GM19463 (cell line): Measurements from ENCODE around the gene IFNLR1.

Experiments used
- ATAC-seq: cut with Tn5 transposase; IDR thresholded peaks from one replicate; pipeline ENCODE4 v1.9.1; 2021; ENCODE audit warnings: mild to moderate bottlenecking, moderate library complexity; ENCODE audit not compliant: unreplicated experiment

The IFNLR1 gene

DNA sequence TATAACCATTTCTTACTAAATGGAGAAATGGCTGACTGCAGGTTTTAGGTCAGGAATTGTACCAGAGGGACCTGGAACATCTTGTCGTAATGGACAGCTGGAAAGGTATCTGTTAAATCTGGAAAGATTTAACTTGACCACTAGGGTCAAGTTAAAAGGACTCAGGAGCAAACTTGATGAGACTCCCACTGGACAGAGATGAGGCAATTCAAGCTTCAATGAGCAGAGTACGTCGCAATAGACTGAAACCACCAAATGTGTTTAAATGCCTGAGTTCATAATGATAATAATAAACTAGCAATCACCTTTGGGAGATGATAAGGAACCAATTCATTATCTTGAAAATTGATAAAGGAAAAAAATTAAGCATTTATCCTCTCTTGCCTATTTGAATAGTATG lies 8.7 kb downstream of the IFNLR1 start:
- no peak for ATAC-seq

- no peak for ATAC-seq
Measured at GRCh38 chr1:24177161-24177560, 9.9 kb downstream of the IFNLR1 start.

GRCh38 chr1:24175033-24175755 lies 11.9 kb downstream of the IFNLR1 start:
- no peak for ATAC-seq

DNA sequence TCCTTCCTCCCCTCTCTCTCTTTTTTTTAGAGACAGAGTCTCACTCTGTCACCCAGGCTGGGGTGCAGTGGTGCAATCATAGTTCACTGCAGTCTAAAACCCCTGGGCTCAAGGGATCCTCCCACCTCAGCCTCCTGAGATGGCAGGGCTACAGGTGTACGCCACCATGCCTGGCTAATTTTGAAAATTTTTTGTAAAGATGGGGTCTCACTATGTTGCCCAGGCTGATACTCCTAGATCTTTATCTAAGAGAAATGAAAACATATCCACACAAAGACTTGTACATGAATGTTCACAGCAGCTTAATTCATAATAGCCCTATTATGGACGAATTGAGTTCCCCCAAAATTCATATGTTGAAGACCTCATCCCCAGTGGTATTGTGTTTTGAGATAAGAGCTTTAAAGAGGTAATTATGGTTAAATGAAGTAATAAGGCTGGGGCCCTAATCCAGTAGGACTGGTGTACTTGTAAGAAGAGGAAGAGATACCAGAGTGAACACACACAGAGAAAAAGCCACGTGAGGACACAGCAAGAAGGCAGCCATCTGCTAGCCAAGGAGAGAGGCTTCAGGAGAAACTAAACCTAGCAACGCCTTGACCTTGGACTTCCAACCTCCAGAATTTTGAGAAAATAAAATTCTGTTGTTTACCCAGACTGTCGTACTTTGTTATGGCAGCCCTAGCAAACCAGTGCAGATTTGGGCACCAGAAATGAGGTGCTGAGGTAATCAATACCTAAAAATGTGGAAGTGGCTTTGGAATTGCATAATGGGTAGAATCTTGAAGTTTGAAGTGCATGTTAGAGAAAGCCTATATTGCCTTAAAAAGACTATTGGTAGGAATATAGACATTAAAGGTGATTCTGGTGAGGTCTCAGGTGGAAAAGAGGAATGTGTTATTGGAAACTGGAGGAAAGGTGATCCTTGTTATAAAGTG lies 13.2 kb downstream of the IFNLR1 start:
- no peak for ATAC-seq

- no peak for ATAC-seq
Measured at GRCh38 chr1:24172598-24172997, 14.5 kb downstream of the IFNLR1 start.

DNA sequence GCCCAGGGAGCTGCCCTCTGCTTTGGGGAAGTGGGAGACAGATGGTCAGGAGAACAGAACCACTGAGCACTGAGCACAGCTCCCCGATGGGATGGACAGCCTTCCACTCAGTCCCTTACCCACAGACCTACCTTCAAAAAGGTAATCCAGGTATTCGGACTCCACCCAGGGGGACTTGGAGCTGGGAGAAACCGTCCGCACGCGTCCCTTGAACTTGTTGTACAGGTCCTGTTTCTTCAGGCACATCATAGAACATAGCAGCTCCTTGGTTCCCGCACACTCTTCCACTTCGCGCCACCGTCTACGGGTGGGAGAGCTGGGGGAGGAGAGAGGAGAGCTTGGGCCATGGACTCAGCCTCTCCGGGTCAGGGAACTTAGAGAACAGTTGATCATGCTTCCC lies 17.8 kb downstream of the IFNLR1 start:
- no peak for ATAC-seq

DNA sequence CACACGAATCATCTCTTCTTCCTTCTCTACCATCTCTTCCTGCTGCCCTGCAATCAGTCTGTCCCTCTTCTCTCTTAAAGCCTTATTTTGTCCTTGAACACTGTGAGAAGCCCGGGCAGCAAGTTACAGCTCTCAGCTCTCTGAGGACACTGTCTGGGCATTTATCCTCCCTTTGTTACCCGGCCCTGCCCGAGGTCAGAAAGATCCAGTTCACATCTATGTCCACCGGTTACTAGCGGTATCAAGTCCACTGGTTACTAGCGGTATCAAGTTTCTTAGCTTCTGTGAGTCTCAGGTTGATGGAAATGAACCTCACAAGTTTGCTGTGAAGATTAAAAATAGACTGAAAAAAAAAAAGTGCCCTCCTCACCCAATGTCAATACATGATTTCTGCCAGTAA lies 18.8 kb downstream of the IFNLR1 start:
- no peak for ATAC-seq

DNA sequence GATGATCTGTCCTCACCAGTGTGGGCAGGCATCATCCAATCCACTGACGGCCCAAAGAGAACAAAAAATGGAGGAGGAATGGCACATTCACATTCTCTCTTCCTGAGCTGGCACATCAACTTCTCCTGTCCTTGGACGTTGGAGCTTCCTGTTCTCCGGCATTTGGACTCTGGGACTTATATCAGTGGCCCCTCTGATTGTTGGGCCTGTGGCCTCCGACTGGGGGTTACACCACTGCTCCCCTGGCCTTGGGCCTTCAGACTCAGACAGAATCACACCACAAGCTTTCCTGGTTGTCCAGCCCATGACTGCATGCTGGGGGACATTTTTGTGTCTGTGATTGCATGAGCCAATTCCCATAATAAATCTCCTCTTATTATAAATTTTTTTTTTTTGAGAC lies 20.1 kb downstream of the IFNLR1 start:
- no peak for ATAC-seq

- ATAC-seq, result no peak
Measured at GRCh38 chr1:24165500-24165899, 21.6 kb downstream of the IFNLR1 start.

DNA sequence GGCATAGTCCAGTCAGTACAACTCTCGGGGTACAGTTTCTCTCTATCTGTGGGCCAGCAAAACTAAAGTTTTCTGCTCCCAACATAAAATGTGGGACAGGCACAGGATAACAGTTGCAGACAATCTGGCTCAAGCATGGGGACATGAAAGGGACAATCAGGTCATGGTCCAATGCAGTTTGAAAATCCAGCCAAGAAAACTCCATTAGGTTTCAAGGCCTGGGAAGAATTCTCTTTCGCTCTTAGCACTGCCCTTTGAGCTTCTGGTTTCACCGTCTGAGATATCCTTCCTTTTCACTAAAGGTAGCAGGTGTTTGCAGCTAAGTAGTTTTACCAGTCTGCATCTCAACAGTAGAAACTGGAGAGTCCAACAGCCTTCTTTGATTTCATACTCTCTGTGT lies 23.1 kb downstream of the IFNLR1 start:
- no peak for ATAC-seq

DNA sequence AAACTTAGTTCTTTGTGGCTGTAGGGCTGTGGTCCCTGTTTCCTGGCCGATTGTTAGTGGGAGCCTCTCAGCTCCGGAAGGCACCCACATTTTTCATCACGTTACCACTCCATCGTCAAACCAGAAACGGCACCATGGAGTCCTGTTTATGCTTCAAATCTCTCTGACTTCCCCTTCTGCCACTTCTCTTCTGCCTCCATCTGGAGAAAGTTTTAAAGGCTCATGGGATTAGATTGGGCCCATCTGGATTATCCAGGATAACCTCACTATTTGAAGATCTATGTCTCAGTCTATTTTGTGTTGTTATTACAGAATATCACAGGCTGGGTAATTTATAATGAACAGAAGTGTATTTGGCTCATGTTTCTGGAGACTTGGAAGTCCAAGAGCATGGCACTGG lies 24.9 kb downstream of the IFNLR1 start:
- no peak for ATAC-seq

DNA sequence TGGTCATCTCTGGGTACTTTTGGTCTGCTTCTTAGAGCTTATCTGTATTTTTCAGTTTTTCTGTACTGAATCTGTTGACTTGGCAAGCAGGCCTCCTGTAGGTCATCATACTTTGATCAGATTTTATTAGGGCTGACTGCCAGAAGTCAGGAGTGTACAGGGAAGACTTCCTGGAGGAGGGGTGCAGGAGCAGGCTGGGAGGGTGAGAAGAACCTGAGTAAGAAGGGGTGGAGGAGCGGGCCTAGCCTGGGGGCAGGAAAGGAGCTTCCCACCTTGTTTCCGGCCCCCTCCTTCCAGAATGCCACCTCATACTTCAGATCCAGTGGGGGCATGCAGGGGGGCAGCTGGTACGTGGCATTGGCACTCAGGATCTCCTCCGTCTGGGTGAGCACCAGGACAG lies 25.8 kb downstream of the IFNLR1 start:
- ATAC-seq, result no peak

DNA sequence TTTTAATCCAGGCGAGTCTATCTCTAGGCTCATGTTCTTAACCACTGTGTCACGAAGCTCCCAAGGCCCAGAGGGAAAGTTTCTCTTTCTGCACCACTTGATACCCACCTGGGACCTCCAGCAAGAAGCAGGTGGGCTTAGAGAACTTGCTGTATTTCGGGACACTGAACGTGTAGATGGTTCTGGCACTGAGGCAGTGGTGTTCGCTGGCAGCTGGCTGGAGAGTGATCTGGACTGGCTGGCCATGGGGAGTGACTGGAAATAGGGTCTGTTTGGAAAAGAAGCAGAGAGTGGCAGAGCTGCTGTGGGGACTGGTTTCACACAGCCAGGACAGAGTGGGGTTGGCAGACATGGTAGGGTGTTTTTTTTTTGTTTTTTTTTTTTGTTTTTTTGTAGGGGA lies 27.7 kb downstream of the IFNLR1 start:
- ATAC-seq, result no peak

DNA sequence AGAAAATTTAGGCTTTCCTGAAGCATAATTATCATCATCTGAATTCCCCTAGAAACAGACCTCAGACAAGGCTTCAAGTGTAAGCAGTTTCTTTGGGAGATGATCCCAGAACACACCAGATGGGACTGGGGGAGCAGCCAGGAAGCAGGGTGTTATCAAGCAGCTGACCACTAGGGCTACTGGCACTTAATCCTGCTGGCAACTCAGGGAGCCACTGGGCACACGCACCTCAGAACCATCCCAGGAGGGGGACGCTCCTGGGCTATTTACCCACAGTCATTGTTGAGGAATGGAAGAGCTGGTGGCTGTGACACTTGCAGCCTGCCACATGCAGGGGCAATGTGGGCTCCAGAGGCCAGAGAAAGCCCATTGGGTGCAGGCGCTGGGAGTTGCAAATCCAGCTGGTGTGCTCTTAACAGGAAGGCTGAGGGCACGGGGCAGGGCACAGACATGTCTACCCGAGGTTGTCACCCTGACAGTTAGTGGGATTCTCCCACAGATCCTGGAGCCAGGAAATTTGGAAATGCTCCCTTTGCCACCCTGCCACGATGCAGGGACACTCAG lies 29.1 kb downstream of the IFNLR1 start:
- no peak for ATAC-seq

GRCh38 chr1:24156542-24157260 lies 30.4 kb downstream of the IFNLR1 start:
- no peak for ATAC-seq

DNA sequence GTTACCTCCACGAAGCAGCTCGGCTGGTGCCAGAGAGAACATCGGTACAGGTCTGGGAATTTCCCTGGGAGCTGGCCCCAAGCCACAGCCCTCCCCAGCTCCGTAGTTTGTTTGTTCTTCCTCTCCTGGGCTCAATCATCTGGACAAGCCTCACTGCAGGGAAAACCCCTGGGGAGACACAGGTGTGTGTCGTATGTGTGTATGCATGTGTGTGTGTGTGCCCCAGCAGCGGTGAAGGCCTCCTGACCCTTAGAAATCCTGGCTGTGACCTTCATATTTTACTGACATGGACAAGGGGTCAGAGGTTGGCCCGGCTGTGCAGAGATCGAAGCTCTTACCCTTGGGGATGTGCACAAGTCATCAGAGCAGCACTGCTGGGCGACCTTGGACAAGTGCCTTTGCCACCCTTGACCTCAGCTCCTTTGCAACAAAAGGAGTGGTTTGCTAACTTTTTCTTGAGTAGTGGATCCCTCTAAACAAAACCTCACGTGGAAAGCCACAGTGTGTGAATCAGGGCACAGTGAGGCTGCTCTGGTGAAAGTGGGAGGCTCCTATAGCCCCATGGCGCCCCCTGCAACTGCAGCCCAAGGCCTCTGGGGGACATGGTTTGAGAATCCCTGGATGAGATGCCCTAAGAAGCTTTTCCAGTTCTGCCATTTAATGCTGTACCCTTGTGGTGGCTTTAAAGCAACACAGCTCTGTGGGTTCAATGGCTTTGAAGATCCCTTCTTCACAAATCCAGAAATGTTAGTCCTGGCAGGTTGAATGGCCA lies 31.9 kb downstream of the IFNLR1 start:
- no peak for ATAC-seq

- ATAC-seq, result no peak
Measured at GRCh38 chr1:24154215-24154614, 32.9 kb downstream of the IFNLR1 start.

- ATAC-seq, result no peak
Measured at GRCh38 chr1:24152631-24153494, 34.2 kb downstream of the IFNLR1 start.

GRCh38 chr1:24151175-24151533 lies 35.9 kb downstream of the IFNLR1 start:
- no peak for ATAC-seq
